Measurements from ENCODE around the gene ARHGAP36. TPM values are rescaled to one million over a fixed set of nuclear protein-coding genes. Genes with fewer than 3 reads are reported as not detected.

The ARHGAP36 gene
- polyA plus RNA-seq, 3 donors: not detected

DNA sequence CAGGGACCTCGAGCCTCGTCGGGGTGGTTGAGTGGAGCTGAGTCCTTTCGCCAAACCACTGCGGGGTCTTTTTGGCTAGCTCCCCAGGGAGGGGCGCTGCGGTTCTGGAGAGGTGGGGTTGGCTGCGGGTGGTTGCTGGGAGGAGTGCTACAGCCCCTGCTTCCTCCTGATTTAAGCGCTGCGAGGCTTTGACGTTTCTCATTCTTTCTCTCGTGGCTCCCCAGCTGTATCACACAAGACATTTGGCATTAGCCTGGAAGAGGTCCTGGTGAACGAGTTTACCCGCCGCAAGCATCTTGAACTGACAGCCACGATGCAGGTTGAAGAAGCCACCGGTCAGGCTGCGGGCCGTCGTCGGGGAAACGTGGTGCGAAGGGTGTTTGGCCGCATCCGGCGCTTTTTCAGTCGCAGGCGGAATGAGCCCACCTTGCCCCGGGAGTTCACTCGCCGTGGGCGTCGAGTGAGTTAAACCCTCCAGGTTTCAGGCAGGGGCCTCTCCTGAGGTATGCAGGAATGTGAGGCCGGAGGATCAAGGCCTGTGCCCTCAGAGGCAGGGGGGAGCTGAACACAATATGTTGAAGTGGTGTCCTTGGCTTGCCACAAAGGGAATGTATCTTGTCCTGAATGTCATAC lies 25.5 kb downstream of the ARHGAP36 start:
- no peak for DNase-seq
- H3K9ac ChIP-seq (ENCODE audit: insufficient read depth, low read length, poor library complexity, severe bottlenecking): no peak overlapping the region
- H2AFZ ChIP-seq (ENCODE audit: insufficient read depth, low read depth, low read length, poor library complexity, severe bottlenecking): no peak overlapping the region
- peaks cover 0 to 17% (median 6%) of the 10 kb centered on the region in 7 donors for H3K9me3 Mint-ChIP-seq
- H3K36me3 Mint-ChIP-seq: no peaks in the 10 kb centered on the region
- intact Hi-C loops (cut with micrococcal nuclease): no loop called here
- no peak overlapping the region for H3K4me2 ChIP-seq (replicated peaks; ENCODE audit: extremely low read depth, low read length, poor library complexity, severe bottlenecking)
- peaks cover 0 to 11% of the 10 kb centered on the region in 2 donors for H3K9me3 ChIP-seq (replicated peaks in 1 of 2; ENCODE audit: control insufficient read depth in 1 of 2, insufficient read depth in 1 of 2, low read length in 2 of 2)
- no peaks in the 10 kb centered on the region for H4K20me1 ChIP-seq (ENCODE audit: insufficient read depth, low read length)
- TF ChIP-seq, protein P1, sequence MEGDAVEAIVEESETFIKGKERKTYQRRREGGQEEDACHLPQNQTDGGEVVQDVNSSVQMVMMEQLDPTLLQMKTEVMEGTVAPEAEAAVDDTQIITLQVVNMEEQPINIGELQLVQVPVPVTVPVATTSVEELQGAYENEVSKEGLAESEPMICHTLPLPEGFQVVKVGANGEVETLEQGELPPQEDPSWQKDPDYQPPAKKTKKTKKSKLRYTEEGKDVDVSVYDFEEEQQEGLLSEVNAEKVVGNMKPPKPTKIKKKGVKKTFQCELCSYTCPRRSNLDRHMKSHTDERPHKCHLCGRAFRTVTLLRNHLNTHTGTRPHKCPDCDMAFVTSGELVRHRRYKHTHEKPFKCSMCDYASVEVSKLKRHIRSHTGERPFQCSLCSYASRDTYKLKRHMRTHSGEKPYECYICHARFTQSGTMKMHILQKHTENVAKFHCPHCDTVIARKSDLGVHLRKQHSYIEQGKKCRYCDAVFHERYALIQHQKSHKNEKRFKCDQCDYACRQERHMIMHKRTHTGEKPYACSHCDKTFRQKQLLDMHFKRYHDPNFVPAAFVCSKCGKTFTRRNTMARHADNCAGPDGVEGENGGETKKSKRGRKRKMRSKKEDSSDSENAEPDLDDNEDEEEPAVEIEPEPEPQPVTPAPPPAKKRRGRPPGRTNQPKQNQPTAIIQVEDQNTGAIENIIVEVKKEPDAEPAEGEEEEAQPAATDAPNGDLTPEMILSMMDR (IDR thresholded peaks at IDR 0.05): no peak
- H3K4me1 ChIP-seq (ENCODE audit: control insufficient read depth in 1 of 2, insufficient read depth in 2 of 2, low read length in 2 of 2): no peaks in the 10 kb centered on the region
- 3% methylated on average over 25 of the region's 34 CpGs for WGBS (ENCODE audit: insufficient coverage)
- no peak overlapping the region for H3K4me3 ChIP-seq (replicated peaks in 1 of 3; ENCODE audit: low read depth in 2 of 3, low read length in 3 of 3)
- H3K27me3 ChIP-seq (ENCODE audit: control insufficient read depth in 2 of 2, insufficient read depth in 2 of 2, low read length in 2 of 2): peaks cover 10 to 41% of the 10 kb centered on the region in 2 donors
- no peak overlapping the region for H3K27ac ChIP-seq (ENCODE audit: low read depth in 1 of 2, low read length in 2 of 2)
- no peaks in the 10 kb centered on the region for H3K36me3 ChIP-seq (replicated peaks in 1 of 2; ENCODE audit: control insufficient read depth in 1 of 2, insufficient read depth in 2 of 2, low read length in 2 of 2)
- peak overlapping the region in 1 of 2 donors; percentile 70 for H3K4me3 Mint-ChIP-seq
- no peaks in the 10 kb centered on the region for H3K4me1 Mint-ChIP-seq
- H3K27me3 Mint-ChIP-seq (ENCODE audit: low read depth in 3 of 3): peaks cover 41 to 55% (median 43%) of the 10 kb centered on the region in 3 donors
- H3K79me2 ChIP-seq (ENCODE audit: insufficient read depth, low read length): no peaks in the 10 kb centered on the region
- no peak overlapping the region for H3K27ac Mint-ChIP-seq

DNA sequence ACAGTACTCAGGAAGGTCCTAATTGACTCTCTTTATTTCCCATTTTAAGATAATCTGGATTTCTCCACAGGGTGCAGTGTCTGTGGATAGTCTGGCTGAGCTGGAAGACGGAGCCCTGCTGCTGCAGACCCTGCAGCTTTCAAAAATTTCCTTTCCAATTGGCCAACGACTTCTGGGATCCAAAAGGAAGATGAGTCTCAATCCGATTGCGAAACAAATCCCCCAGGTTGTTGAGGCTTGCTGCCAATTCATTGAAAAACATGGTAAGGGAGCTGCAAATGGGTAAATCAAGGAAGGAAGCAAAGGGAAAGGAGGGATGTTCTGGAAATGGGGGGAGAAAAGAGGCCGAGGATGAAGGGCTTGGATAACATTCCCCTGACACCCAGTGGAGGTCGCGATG lies 26.0 kb downstream of the ARHGAP36 start:
- no peaks in the 10 kb centered on the region for H3K4me1 Mint-ChIP-seq
- Histone ChIP-seq H3K79me2 (ENCODE audit: insufficient read depth, low read length) (no peaks in the 10 kb centered on the region), H2AFZ (ENCODE audit: insufficient read depth, low read depth, low read length, poor library complexity, severe bottlenecking) (no peak overlapping the region), H3K9ac (ENCODE audit: insufficient read depth, low read length, poor library complexity, severe bottlenecking) (no peak overlapping the region), H3K4me3 (replicated peaks in 1 of 3; ENCODE audit: low read depth in 2 of 3, low read length in 3 of 3) (no peak overlapping the region), H3K36me3 (replicated peaks in 1 of 2; ENCODE audit: control insufficient read depth in 1 of 2, insufficient read depth in 2 of 2, low read length in 2 of 2) (no peaks in the 10 kb centered on the region), H3K4me2 (replicated peaks; ENCODE audit: extremely low read depth, low read length, poor library complexity, severe bottlenecking) (no peak overlapping the region), H4K20me1 (ENCODE audit: insufficient read depth, low read length) (no peaks in the 10 kb centered on the region), H3K27ac (ENCODE audit: low read depth in 1 of 2, low read length in 2 of 2) (no peak overlapping the region), H3K9me3 (replicated peaks in 1 of 2; ENCODE audit: control insufficient read depth in 1 of 2, insufficient read depth in 1 of 2, low read length in 2 of 2) (peaks cover 0 to 11% of the 10 kb centered on the region in 2 donors), H3K4me1 (ENCODE audit: control insufficient read depth in 1 of 2, insufficient read depth in 2 of 2, low read length in 2 of 2) (no peaks in the 10 kb centered on the region), H3K27me3 (ENCODE audit: control insufficient read depth in 2 of 2, insufficient read depth in 2 of 2, low read length in 2 of 2) (peaks cover 10 to 41% of the 10 kb centered on the region in 2 donors)
- no peak overlapping the region for H3K27ac Mint-ChIP-seq
- no peak for DNase-seq
- peaks cover 41 to 56% (median 45%) of the 10 kb centered on the region in 3 donors for H3K27me3 Mint-ChIP-seq (ENCODE audit: low read depth in 3 of 3)
- H3K4me3 Mint-ChIP-seq: peak overlapping the region in 1 of 2 donors; percentile 60
- 13% methylated on average over 3 of the region's 7 CpGs for WGBS (ENCODE audit: insufficient coverage)
- TF ChIP-seq, protein P1 (IDR thresholded peaks at IDR 0.05): no peak
- H3K9me3 Mint-ChIP-seq: peaks cover 0 to 17% (median 6%) of the 10 kb centered on the region in 7 donors
- no peaks in the 10 kb centered on the region for H3K36me3 Mint-ChIP-seq
- intact Hi-C loops (cut with micrococcal nuclease): no loop called here

All from CD14-positive monocyte (primary cell).